Bone marrow (tissue), 2 donors: ENCODE data around the gene PRPF40B.

Experiments
- DNase-seq, 2 donors: peaks; one replicate each; lab custom pipeline; 2025; lab: John Stamatoyannopoulos, UW

PRPF40B gene

GRCh38 chr12:49684310-49684854 is 61.0 kb downstream of the PRPF40B start:
- no peak for DNase-seq

- DNase-seq = no peak
Observed at GRCh38 chr12:49687941-49688340, 64.6 kb downstream of the PRPF40B start.

- no peak for DNase-seq
Observed at GRCh38 chr12:49689237-49689636, 65.9 kb downstream of the PRPF40B start.

- DNase-seq = no peak
Observed at GRCh38 chr12:49689785-49690184, 66.4 kb downstream of the PRPF40B start.

- no peak for DNase-seq
Observed at GRCh38 chr12:49692851-49693250, 69.5 kb downstream of the PRPF40B start.

DNA sequence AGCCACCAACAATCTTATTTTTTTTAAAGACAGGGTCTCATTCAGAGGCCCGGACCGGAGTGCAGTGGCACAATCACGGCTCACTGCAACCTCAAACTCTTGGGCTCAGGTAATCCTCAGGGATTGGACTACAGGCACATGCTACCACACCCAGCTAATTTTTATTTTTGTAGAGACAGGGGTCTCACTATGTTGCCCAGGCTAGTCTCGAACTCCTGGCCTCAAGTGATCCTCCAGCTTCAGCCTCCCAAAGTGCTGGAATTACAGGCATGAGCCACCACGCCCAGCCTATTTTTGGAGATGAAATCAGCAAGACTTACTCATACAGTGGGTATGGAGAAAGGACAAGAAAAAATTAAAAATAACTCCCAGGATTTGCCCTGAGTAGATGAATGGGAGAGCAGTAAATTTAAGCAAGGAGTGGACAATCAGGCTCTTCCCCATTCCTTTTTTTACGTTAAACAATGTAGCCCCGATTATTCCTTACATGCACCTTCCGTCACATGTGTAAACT is 70.6 kb downstream of the PRPF40B start:
- no peak for DNase-seq
